Endothelial cell of umbilical vein (primary cell): ENCODE data around the gene JUP.

Experiments used
- JUN ChIP-seq: IDR thresholded peaks from 2 replicates; pipeline ENCODE4 v1.6.1; 2011; ENCODE audit warnings: borderline replicate concordance, low read depth; ENCODE audit not compliant: insufficient read length, insufficient read depth
- POLR2A ChIP-seq: IDR thresholded peaks from 2 replicates; pipeline ENCODE4 v1.6.1; 2012; ENCODE audit warnings: low read depth, mild to moderate bottlenecking, control low read depth, low read length
- TF ChIP-seq, protein P1 (sequence below): IDR thresholded peaks from 2 replicates; pipeline ENCODE4 v1.6.1; 2011; ENCODE audit not compliant: insufficient read depth, insufficient read length
- TF ChIP-seq, protein P2 (sequence below), 2 donors: IDR thresholded peaks; 1 replicate in 1 of 2; 2 replicates in 1 of 2; pipeline ENCODE4 v1.5.1; 2011; ENCODE audit warnings: low read length in 2 of 2, mild to moderate bottlenecking in 2 of 2, moderate library complexity in 2 of 2, control low read depth in 1 of 2, inconsistent platforms in 1 of 2, low read depth in 1 of 2; ENCODE audit not compliant: insufficient read depth in 1 of 2; ENCODE audit errors: extremely low read depth in 1 of 2

DNA sequence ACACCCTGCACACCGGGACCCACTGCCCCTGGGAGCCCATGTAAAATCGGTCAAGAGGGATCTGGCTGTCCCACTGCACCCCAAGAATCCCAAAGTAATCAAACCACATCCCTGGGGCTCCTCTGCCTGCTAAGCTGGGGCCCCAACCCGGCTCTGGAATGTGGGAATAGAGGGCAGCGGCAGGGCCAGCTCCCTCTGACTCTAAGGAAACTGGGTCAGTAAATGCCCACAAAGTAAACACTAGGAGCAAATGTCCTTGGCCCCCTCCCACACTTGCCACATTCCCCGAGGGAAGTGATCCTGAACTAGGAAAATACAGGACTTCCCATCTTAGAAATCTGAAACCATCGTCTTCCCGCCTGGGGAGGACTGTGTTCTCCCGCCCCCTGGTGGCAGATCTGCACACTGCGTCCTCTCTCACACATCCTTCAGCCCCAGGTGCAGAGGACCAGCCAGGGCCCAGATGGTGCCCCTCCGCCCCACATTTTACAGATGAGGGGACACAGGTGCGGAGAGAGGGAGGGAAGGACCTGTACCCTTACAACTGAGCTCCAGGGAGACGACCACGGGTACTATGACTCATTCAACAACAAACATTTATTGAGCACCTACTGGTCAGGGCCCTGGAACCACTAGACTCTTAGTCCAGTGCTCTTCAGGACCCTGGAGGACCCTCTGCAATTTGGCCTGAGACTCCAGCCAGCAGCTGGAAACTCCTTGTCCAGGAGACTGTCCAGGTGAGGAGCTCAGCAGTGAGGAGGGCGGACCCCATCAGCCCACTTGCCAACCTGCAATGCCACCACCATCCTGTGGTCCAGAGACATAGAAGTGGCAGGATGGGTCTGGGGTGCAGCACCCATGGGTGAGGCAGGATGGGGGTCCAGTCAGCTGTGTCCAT is 15.1 kb upstream of the JUP start:
- TF ChIP-seq, protein P1, sequence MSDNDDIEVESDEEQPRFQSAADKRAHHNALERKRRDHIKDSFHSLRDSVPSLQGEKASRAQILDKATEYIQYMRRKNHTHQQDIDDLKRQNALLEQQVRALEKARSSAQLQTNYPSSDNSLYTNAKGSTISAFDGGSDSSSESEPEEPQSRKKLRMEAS, result no peak
- TF ChIP-seq, protein P2, sequence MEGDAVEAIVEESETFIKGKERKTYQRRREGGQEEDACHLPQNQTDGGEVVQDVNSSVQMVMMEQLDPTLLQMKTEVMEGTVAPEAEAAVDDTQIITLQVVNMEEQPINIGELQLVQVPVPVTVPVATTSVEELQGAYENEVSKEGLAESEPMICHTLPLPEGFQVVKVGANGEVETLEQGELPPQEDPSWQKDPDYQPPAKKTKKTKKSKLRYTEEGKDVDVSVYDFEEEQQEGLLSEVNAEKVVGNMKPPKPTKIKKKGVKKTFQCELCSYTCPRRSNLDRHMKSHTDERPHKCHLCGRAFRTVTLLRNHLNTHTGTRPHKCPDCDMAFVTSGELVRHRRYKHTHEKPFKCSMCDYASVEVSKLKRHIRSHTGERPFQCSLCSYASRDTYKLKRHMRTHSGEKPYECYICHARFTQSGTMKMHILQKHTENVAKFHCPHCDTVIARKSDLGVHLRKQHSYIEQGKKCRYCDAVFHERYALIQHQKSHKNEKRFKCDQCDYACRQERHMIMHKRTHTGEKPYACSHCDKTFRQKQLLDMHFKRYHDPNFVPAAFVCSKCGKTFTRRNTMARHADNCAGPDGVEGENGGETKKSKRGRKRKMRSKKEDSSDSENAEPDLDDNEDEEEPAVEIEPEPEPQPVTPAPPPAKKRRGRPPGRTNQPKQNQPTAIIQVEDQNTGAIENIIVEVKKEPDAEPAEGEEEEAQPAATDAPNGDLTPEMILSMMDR (IDR thresholded peaks at IDR 0.05; ENCODE audit: extremely low read depth in 1 of 2, insufficient read depth in 1 of 2, low read depth in 1 of 2, low read length in 2 of 2), result peak; percentile 84 to 95
- TF ChIP-seq POLR2A (peak; percentile 65), JUN (no peak)
